Measurements from ENCODE around the gene DIAPH2.

- TF ChIP-seq CTCF (IDR thresholded peaks at IDR 0.05) (no peak), POLR2A (IDR thresholded peaks at IDR 0.05) (no peak), POLR2AphosphoS5 (IDR thresholded peaks at IDR 0.05) (no peak), EP300 (IDR thresholded peaks at IDR 0.05; ENCODE audit: low read depth) (no peak)
Observed at GRCh38 chrX:97494756-97495372, 810.2 kb downstream of the DIAPH2 start.
